ENCODE measurements around the gene EPHA10. TPM values are rescaled to one million over a fixed set of nuclear protein-coding genes. Genes with fewer than 3 reads are reported as not detected.

Gene EPHA10
- total and polyA plus RNA-seq, 12 donors, result 0.04 to 0.15 (median 0.06) TPM; not detected in 6

DNA sequence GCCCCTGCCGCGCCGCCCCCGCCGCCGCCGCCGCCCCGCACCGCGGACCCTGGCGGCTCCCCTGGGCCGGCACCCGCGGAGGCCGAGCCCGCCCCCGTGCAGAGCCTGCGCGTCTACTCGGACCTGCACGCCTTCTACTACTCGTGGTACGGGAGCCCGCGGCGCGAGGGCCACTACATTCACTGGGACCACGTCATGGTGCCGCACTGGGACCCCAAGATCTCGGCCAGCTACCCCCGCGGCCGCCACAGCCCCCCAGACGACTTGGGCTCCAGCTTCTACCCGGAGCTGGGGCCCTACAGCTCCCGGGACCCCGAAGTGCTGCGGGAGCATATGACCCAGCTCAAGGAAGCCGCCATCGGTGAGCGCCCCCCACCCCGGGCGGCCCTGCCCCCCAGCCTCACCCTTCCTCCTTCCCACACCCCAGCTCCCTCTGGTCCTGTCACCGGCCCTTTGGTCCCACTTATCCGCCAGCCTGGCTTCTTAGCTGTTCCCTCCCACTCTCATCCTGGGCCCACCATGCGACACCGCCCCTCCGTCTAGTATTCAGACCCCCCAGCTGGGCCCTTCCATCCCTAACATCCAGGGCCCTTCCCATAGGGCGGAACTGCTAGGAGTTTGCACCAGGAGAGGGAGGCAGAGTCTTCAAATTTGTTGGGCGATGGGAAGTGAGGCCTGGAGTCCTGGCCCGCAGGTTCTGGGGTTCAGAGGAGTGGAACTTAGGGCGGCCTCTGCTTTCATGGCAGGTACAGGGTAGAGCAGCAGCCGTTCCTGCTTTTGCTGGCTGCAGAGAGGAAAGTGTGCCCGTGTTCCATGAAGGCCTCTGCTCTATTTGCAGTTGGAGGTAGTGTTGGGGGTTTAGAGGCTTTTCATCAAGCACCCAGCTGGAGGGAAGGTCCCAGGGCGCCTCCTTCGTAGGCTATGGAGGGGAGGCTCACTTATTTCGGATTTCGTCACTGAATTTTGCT lies 29.7 kb upstream of the EPHA10 start:
- 8 to 11% methylated on average over 50 to 59 of the region's 59 CpGs for WGBS, 2 donors
- DNase-seq (no peak), ATAC-seq (peak in 1 of 8 donors; percentile 8)
- intact Hi-C loops (cut with DNase I), result no loop called here
- H3K36me3 ChIP-seq, result peaks cover 0 to 6% (median 0%) of the 10 kb centered on the region in 9 donors
- peaks cover 0 to 39% (median 8%) of the 10 kb centered on the region in 7 donors for H3K27me3 ChIP-seq
- TF ChIP-seq, protein P1, sequence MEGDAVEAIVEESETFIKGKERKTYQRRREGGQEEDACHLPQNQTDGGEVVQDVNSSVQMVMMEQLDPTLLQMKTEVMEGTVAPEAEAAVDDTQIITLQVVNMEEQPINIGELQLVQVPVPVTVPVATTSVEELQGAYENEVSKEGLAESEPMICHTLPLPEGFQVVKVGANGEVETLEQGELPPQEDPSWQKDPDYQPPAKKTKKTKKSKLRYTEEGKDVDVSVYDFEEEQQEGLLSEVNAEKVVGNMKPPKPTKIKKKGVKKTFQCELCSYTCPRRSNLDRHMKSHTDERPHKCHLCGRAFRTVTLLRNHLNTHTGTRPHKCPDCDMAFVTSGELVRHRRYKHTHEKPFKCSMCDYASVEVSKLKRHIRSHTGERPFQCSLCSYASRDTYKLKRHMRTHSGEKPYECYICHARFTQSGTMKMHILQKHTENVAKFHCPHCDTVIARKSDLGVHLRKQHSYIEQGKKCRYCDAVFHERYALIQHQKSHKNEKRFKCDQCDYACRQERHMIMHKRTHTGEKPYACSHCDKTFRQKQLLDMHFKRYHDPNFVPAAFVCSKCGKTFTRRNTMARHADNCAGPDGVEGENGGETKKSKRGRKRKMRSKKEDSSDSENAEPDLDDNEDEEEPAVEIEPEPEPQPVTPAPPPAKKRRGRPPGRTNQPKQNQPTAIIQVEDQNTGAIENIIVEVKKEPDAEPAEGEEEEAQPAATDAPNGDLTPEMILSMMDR (IDR thresholded peaks at IDR 0.05), result no peak
- H3K9me3 ChIP-seq, result no peaks in the 10 kb centered on the region
- peak overlapping the region in 9 of 10 donors; percentile 14 to 67 (median 59) for H3K4me3 ChIP-seq
- H3K27ac ChIP-seq, result no peak overlapping the region
- peaks cover 0 to 22% (median 16%) of the 10 kb centered on the region in 9 donors for H3K4me1 ChIP-seq

DNA sequence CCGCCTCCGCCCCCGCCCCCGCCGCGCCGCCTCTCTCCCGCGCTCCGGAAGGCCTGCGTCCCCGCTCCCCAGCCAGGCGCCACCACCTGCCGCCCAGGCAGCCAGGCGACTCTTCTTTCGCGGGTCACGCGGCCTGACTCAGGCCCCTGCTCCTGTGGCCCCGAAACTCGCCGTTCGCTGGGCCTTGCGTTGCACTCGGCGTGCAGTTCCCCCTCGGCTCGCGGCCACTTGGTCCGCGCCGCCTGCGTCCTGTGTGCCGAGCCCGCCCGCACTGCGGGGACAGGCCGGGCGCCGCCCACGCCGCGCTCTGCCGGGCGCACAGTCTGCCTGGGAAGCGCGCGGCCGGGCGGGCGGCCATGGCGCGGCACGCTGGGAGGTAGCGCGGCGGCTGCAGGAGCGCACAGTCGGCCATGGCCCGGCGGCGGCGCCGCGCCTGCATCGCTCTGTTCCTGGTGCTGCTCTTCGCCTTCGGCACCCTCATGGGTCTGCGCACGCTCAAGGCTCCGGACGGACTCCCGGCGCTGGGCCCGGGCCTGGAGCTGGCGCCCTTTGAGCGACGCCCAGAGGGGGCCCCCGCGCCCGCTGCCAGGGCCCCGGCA lies 29.0 kb upstream of the EPHA10 start, which contains the start of gene MANEAL:
Gene MANEAL, plus strand, starts transcription at position 75 of the 599 bp plus-strand sequence. Its CDS starts 336 bp downstream, at position 411.
- peak; percentile 68 to 89 (median 81) for ATAC-seq
- peak in 1 of 2 donors; percentile 42 for DNase-seq
- no peaks in the 10 kb centered on the region for H3K36me3 ChIP-seq
- no peak within 1 kb of the TSS for H3K27ac ChIP-seq
- WGBS, 2 donors, result 0% methylated on average over 46 to 80 of the region's 82 CpGs
- peaks cover 0 to 47% (median 12%) of the 10 kb centered on the region in 7 donors for H3K27me3 ChIP-seq
- H3K9me3 ChIP-seq, result no peaks in the 10 kb centered on the region
- peaks cover 0 to 22% (median 16%) of the 10 kb centered on the region in 9 donors for H3K4me1 ChIP-seq
- intact Hi-C loops (cut with DNase I), result no loop called here
- peak within 1 kb of the TSS in 9 of 10 donors; percentile 48 to 67 (median 59) for H3K4me3 ChIP-seq
- TF ChIP-seq, protein P1 (IDR thresholded peaks at IDR 0.05), result no peak

DNA sequence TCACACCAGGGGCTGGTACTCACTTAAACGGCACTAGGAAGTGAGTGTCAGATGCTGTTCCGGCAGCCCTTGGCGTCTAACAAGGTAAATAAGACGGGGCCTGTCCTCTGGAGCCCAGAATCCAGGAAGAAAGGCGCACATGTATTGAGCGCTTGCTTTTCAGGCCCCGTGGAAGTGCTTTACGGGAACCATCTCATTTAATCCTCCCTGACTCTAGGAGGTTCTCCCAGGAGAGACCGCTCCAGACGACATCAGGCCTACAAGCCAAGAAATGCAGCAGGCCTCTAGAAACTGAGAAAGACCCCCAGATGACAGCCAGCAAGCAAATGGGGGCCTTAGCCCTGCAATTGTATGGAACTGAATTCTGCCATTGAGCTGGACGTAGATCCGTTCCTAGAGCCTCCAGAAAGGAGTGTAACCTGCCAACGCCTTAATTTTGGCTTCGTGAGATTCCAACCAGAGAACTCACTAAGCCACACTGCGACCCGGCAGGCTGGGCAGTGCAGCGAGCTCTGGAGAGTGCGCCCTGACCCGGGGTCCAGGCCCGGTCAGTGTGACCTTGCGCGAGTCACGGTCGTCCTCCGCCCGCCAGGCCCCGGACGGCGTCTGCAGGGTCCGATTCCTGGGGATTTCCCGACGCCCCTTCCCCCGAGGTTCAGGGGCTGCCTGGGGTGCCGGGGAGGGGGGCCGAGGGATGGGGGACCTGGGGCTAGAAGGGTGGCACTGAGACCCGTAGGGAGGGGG lies 28.2 kb upstream of the EPHA10 start:
- no peaks in the 10 kb centered on the region for H3K9me3 ChIP-seq
- H3K27me3 ChIP-seq, result peaks cover 0 to 53% (median 15%) of the 10 kb centered on the region in 7 donors
- intact Hi-C loops (cut with DNase I), result no loop called here
- ATAC-seq, result no peak
- WGBS, 2 donors, result 28 to 31% methylated on average over 36 of the region's 36 CpGs
- H3K4me1 ChIP-seq, result peaks cover 0 to 22% (median 16%) of the 10 kb centered on the region in 9 donors
- no peak for DNase-seq
- peak overlapping the region in 9 of 10 donors; percentile 48 to 67 (median 59) for H3K4me3 ChIP-seq
- H3K36me3 ChIP-seq, result no peaks in the 10 kb centered on the region
- TF ChIP-seq, protein P1 (IDR thresholded peaks at IDR 0.05), result no peak
- no peak overlapping the region for H3K27ac ChIP-seq

GRCh38 chr1:37782491-37782890 lies 17.6 kb upstream of the EPHA10 start:
- intact Hi-C loops (cut with DNase I), result no loop called here
- H3K36me3 ChIP-seq, result no peaks in the 10 kb centered on the region
- H3K4me3 ChIP-seq, result no peak overlapping the region
- no peaks in the 10 kb centered on the region for H3K4me1 ChIP-seq
- no peak for ATAC-seq
- no peak for DNase-seq
- no peak overlapping the region for H3K27ac ChIP-seq
- 74 to 82% methylated on average over 17 of the region's 17 CpGs for WGBS, 2 donors
- H3K9me3 ChIP-seq, result no peaks in the 10 kb centered on the region
- peaks cover 0 to 41% (median 26%) of the 10 kb centered on the region in 7 donors for H3K27me3 ChIP-seq
- TF ChIP-seq, protein P1 (IDR thresholded peaks at IDR 0.05), result no peak

Data from heart right ventricle (tissue), 16 donors.